IMR-90 (cell line): ENCODE results near the gene URB1. TPM values are rescaled to one million over a fixed set of nuclear protein-coding genes. Genes with fewer than 3 reads are reported as not detected.

ENCODE experiments used
- ATAC-seq: fragments of 200-7000 bp; cut with Tn5 transposase; 2 replicates; pipeline ENCODE4 v1.9.1; 2020; ENCODE audit warnings: low read depth, mild to moderate bottlenecking, moderate library complexity
- BruUV-seq: library from RNA; stranded (reverse); fragments of 400-500 nt; replicated peaks from 2 replicates; lab custom pipeline; 2021; lab: Mats Ljungman, UMichigan
- CTCF ChIA-PET: fragments of 300-600 bp; formaldehyde crosslinking; extraction: SDS; loops from one replicate; lab custom pipeline; 2021; ENCODE audit warnings: antibody characterized with exemption; lab: Yijun Ruan, JAX
- POLR2A ChIA-PET: fragments of 300-600 bp; sonication (Branson Sonifier 250); formaldehyde crosslinking; loops from one replicate; lab custom pipeline; 2022; ENCODE audit warnings: antibody characterized with exemption; ENCODE audit not compliant: unreplicated experiment; lab: Charles Lee
- DNase-seq: peaks from one replicate; pipeline ENCODE4 v3.0.0; 2013
- H2AFZ ChIP-seq: replicated peaks from 2 replicates; pipeline ENCODE3; 2013; ENCODE audit warnings: low read length, mild to moderate bottlenecking; ENCODE audit not compliant: poor library complexity
- H2AK5ac ChIP-seq: 2 replicates; pipeline ENCODE4 v1.6.1; 2013; ENCODE audit warnings: low read depth, low read length, inconsistent platforms
- H2AK9ac ChIP-seq: replicated peaks from 2 replicates; pipeline ENCODE3; 2013; ENCODE audit warnings: mild to moderate bottlenecking, low read depth, low read length, moderate library complexity; ENCODE audit not compliant: poor library complexity
- H2BK120ac ChIP-seq: 2 replicates; pipeline ENCODE4 v1.6.1; 2013; ENCODE audit warnings: low read depth, low read length, inconsistent platforms
- H2BK15ac ChIP-seq: 3 replicates; pipeline ENCODE4 v1.6.1; 2013; ENCODE audit warnings: low read depth, low read length, inconsistent platforms
- H2BK20ac ChIP-seq: 2 replicates; pipeline ENCODE4 v1.6.1; 2013; ENCODE audit warnings: low read depth, mild to moderate bottlenecking, inconsistent platforms, low read length, moderate library complexity
- H2BK5ac ChIP-seq: 2 replicates; pipeline ENCODE4 v1.6.1; 2013; ENCODE audit warnings: mild to moderate bottlenecking, low read depth, low read length, inconsistent platforms; ENCODE audit not compliant: poor library complexity, severe bottlenecking
- H3K14ac ChIP-seq: replicated peaks from 2 replicates; pipeline ENCODE4 v1.6.1; 2013; ENCODE audit warnings: low read depth, low read length, inconsistent platforms
- H3K18ac ChIP-seq: 2 replicates; pipeline ENCODE4 v1.6.1; 2013; ENCODE audit warnings: low read depth, low read length, control low read depth
- H3K23ac ChIP-seq: 2 replicates; pipeline ENCODE4 v1.6.1; 2013; ENCODE audit warnings: low read depth, low read length, inconsistent platforms
- H3K27ac ChIP-seq: 2 replicates; pipeline ENCODE4 v1.5.1; 2013; ENCODE audit warnings: mild to moderate bottlenecking, control low read depth, low read length; ENCODE audit not compliant: insufficient read depth
- H3K27me3 ChIP-seq: 2 replicates; pipeline ENCODE4 v1.6.1; 2013; ENCODE audit warnings: low read length; ENCODE audit not compliant: control insufficient read depth, insufficient read depth
- H3K36me3 ChIP-seq: 2 replicates; pipeline ENCODE4 v1.6.1; 2013; ENCODE audit warnings: low read length, mixed read lengths; ENCODE audit not compliant: control insufficient read depth, insufficient read depth
- H3K4ac ChIP-seq: 2 replicates; pipeline ENCODE4 v1.6.1; 2013; ENCODE audit warnings: low read depth, low read length, inconsistent platforms
- H3K4me1 ChIP-seq: 2 replicates; pipeline ENCODE4 v1.6.1; 2013; ENCODE audit warnings: low read length, mixed read lengths; ENCODE audit not compliant: control insufficient read depth, insufficient read depth
- H3K4me2 ChIP-seq: 2 replicates; pipeline ENCODE4 v1.6.1; 2013; ENCODE audit warnings: low read depth, mild to moderate bottlenecking, control low read depth, low read length, moderate library complexity
- H3K4me3 ChIP-seq: 2 replicates; pipeline ENCODE4 v1.5.1; 2013; ENCODE audit warnings: low read depth, mild to moderate bottlenecking, control low read depth, low read length, moderate library complexity; ENCODE audit not compliant: insufficient read depth
- H3K56ac ChIP-seq: 2 replicates; pipeline ENCODE4 v1.6.1; 2013; ENCODE audit warnings: low read length, inconsistent platforms; ENCODE audit not compliant: insufficient read depth; ENCODE audit errors: extremely low read depth
- H3K79me1 ChIP-seq, 2 experiments: 2 replicates each; pipeline ENCODE4 v1.6.1; 2013; ENCODE audit warnings: low read length in 2 of 2, inconsistent platforms in 1 of 2, low read depth in 1 of 2
- H3K9ac ChIP-seq: 2 replicates; pipeline ENCODE4 v1.6.1; 2013; ENCODE audit warnings: low read depth, low read length, control low read depth
- H3K9me1 ChIP-seq: 2 replicates; pipeline ENCODE4 v1.6.1; 2013; ENCODE audit warnings: low read length, inconsistent platforms; ENCODE audit not compliant: insufficient read depth
- H3K9me3 ChIP-seq: 2 replicates; pipeline ENCODE4 v1.6.1; 2013; ENCODE audit warnings: low read length; ENCODE audit not compliant: control insufficient read depth, insufficient read depth
- H4K20me1 ChIP-seq: 2 replicates; pipeline ENCODE4 v1.6.1; 2013; ENCODE audit warnings: low read length, inconsistent platforms; ENCODE audit not compliant: insufficient read depth
- H4K5ac ChIP-seq: 2 replicates; pipeline ENCODE4 v1.6.1; 2013; ENCODE audit warnings: mild to moderate bottlenecking, low read depth, low read length, control low read depth
- H4K8ac ChIP-seq, 2 experiments: 2 replicates each; pipeline ENCODE4 v1.6.1; 2013; ENCODE audit warnings: low read depth in 2 of 2, low read length in 2 of 2, control low read depth in 1 of 2, inconsistent platforms in 1 of 2
- H4K91ac ChIP-seq: 2 replicates; pipeline ENCODE4 v1.6.1; 2013; ENCODE audit warnings: low read depth, low read length, inconsistent platforms; ENCODE audit not compliant: insufficient read depth
- BHLHE40 ChIP-seq: fragments of 150-350 bp; IDR thresholded peaks from 2 replicates; pipeline ENCODE4 v1.6.1; 2016; ENCODE audit warnings: mild to moderate bottlenecking, low read depth, low read length
- CEBPB ChIP-seq: IDR thresholded peaks from 2 replicates; pipeline ENCODE4 v1.6.1; 2012; ENCODE audit warnings: low read depth, low read length, improper control_type of control experiment
- CHD1 ChIP-seq: IDR thresholded peaks from 2 replicates; pipeline ENCODE4 v1.6.1; 2012; ENCODE audit warnings: low read depth, low read length, improper control_type of control experiment
- CTCF ChIP-seq: conservative IDR thresholded peaks from 2 replicates; pipeline ENCODE4 v1.5.1; 2012; ENCODE audit warnings: mild to moderate bottlenecking, low read depth, low read length, improper control_type of control experiment
- ELK1 ChIP-seq: fragments of 150-350 bp; IDR thresholded peaks from 2 replicates; pipeline ENCODE4 v1.6.1; 2016; ENCODE audit warnings: low read depth, mild to moderate bottlenecking, low read length, moderate library complexity, borderline replicate concordance
- FOS ChIP-seq: fragments of 150-350 bp; IDR thresholded peaks from 2 replicates; pipeline ENCODE4 v1.6.1; 2016; ENCODE audit warnings: low read depth, low read length
- MAFK ChIP-seq: IDR thresholded peaks from 2 replicates; pipeline ENCODE4 v1.6.1; 2012; ENCODE audit warnings: low read depth, low read length, improper control_type of control experiment
- MAZ ChIP-seq: IDR thresholded peaks from 2 replicates; pipeline ENCODE4 v1.6.1; 2012; ENCODE audit warnings: low read depth, mild to moderate bottlenecking, low read length, improper control_type of control experiment, moderate library complexity, borderline replicate concordance
- MXI1 ChIP-seq: IDR thresholded peaks from 2 replicates; pipeline ENCODE4 v1.6.1; 2012; ENCODE audit warnings: low read depth, mild to moderate bottlenecking, low read length, moderate library complexity, borderline replicate concordance
- NFE2L2 ChIP-seq: fragments of 150-350 bp; IDR thresholded peaks from 2 replicates; pipeline ENCODE4 v1.6.1; 2016; ENCODE audit warnings: low read depth, mild to moderate bottlenecking, low read length
- POLR2A ChIP-seq: IDR thresholded peaks from 2 replicates; pipeline ENCODE4 v1.6.1; 2012; ENCODE audit warnings: mild to moderate bottlenecking, low read depth, low read length
- RAD21 ChIP-seq: IDR thresholded peaks from 2 replicates; pipeline ENCODE4 v1.6.1; 2012; ENCODE audit warnings: low read length, improper control_type of control experiment
- RCOR1 ChIP-seq: IDR thresholded peaks from 2 replicates; pipeline ENCODE4 v1.6.1; 2012; ENCODE audit warnings: mild to moderate bottlenecking, low read length, improper control_type of control experiment; ENCODE audit not compliant: insufficient replicate concordance
- RFX5 ChIP-seq: IDR thresholded peaks from 2 replicates; pipeline ENCODE4 v1.8.0; 2012; ENCODE audit warnings: low read depth, mild to moderate bottlenecking, low read length, moderate library complexity
- SMC3 ChIP-seq: fragments of 150-350 bp; IDR thresholded peaks from 2 replicates; pipeline ENCODE4 v1.6.1; 2016; ENCODE audit warnings: low read depth, mild to moderate bottlenecking, antibody characterized with exemption, low read length, moderate library complexity
- USF2 ChIP-seq: fragments of 150-350 bp; IDR thresholded peaks from 2 replicates; pipeline ENCODE4 v1.6.1; 2017; ENCODE audit warnings: mild to moderate bottlenecking, antibody characterized with exemption, low read length, low read depth
- WGBS, 2 experiments: methylation state at CpG; one replicate each; pipeline versions ENCODE4 v1.1.5 to v1.1.7; 2013; ENCODE audit warnings: missing lambda C conversion rate in 2 of 2; ENCODE audit not compliant: insufficient read length in 1 of 2; ENCODE audit errors: extremely low coverage in 2 of 2; 5-methylcytosine and 5-hydroxymethylcytosine counted together
- dilution Hi-C: fragments of 300-500 bp; cut with HindIII; formaldehyde crosslinking; loops from one replicate; pipeline ENCODE4 v1.14.3; 2018; ENCODE audit warnings: low sequenced_read_pairs; ENCODE audit not compliant: unreplicated experiment
- in situ Hi-C: fragments of 300-500 bp; cut with MboI; formaldehyde crosslinking; loops from 3 replicates; pipeline ENCODE4 v1.14.3; 2019; ENCODE audit warnings: low sequenced_read_pairs, inconsistent platforms, mixed read lengths
- intact Hi-C: fragments of 100-400 bp; cut with micrococcal nuclease; formaldehyde crosslinking; loops from 2 replicates; pipeline ENCODE4 v1.10.0; 2022
- polyA plus RNA-seq, 3 experiments: library from polyadenylated mRNA; depleted of rRNA; stranded (reverse); fragments of >200 nt; gene quantifications; 2 replicates each; pipeline ENCODE4 v1.2.3, GENCODE V29; 2012; ENCODE audit warnings: low replicate concordance in 1 of 3
- total RNA-seq: library from RNA; depleted of rRNA; stranded (reverse); fragments of >200 nt; gene quantifications from 2 replicates; pipeline ENCODE4 v1.2.3, GENCODE V29; 2012

Gene URB1
- total and polyA plus RNA-seq, 2 of the 4 experiments (the other 2 are of a cell fraction) = 9.2 to 12.7 TPM

GRCh38 chr21:32321480-32321879 is 71.3 kb downstream of the URB1 start:
- H2AK9ac ChIP-seq = no peak overlapping the region
- no peak overlapping the region for H2BK20ac ChIP-seq
- CTCF ChIA-PET = no interaction called here
- H3K14ac ChIP-seq = no peak overlapping the region
- no peak overlapping the region for H4K8ac ChIP-seq
- H4K5ac ChIP-seq = no peak overlapping the region
- H2BK5ac ChIP-seq = no peak overlapping the region
- H3K18ac ChIP-seq = no peak overlapping the region
- in situ Hi-C loops = no loop called here
- H3K9me3 ChIP-seq = no peaks in the 10 kb centered on the region
- 93% methylated on average over 3 of the region's 13 CpGs; no CpG with 5 or more reads in 1 of the 2 experiments for WGBS, 2 experiments
- no peak for ATAC-seq
- no peak overlapping the region for H3K27ac ChIP-seq
- no peak overlapping the region for H2AK5ac ChIP-seq
- no peaks in the 10 kb centered on the region for H3K27me3 ChIP-seq
- POLR2A ChIA-PET = no interaction called here
- no TSS peak for BruUV-seq
- no peak overlapping the region for H3K4me3 ChIP-seq
- no peak overlapping the region for H3K9ac ChIP-seq
- H2BK15ac ChIP-seq = no peak overlapping the region
- H2BK120ac ChIP-seq = no peak overlapping the region
- no peak overlapping the region for H2AFZ ChIP-seq
- H4K20me1 ChIP-seq = no peaks in the 10 kb centered on the region; the same call in 1 of the 2 replicates
- peaks cover 77% of the 10 kb centered on the region for H3K36me3 ChIP-seq
- intact Hi-C loops = no loop called here
- DNase-seq = no peak
- TF ChIP-seq RAD21 (no peak), MAZ (no peak), FOS (no peak), SMC3 (no peak), BHLHE40 (no peak), RCOR1 (no peak), MXI1 (no peak), CTCF (no peak), NFE2L2 (no peak), MAFK (no peak), RFX5 (no peak), CEBPB (no peak), CHD1 (no peak), POLR2A (no peak), USF2 (no peak), ELK1 (no peak)
- peaks cover 3 to 22% of the 10 kb centered on the region in 2 experiments; a peak in 3 of 4 replicates for H3K79me1 ChIP-seq
- H3K56ac ChIP-seq = no peak overlapping the region
- no peak overlapping the region for H3K4ac ChIP-seq
- peaks cover 4% of the 10 kb centered on the region; the same call in 1 of the 2 replicates for H3K4me1 ChIP-seq
- H3K4me2 ChIP-seq = no peak overlapping the region
- dilution Hi-C loops = no loop called here
- H3K23ac ChIP-seq = no peak overlapping the region
- H4K91ac ChIP-seq = no peak overlapping the region
- H3K9me1 ChIP-seq = peaks cover 3% of the 10 kb centered on the region; the same call in 1 of the 2 replicates
